Measurements from ENCODE around the gene NEK5.
A peak's percentile ranks its signal among the peaks of the same experiment; 100 is the strongest.

Gene NEK5

DNA sequence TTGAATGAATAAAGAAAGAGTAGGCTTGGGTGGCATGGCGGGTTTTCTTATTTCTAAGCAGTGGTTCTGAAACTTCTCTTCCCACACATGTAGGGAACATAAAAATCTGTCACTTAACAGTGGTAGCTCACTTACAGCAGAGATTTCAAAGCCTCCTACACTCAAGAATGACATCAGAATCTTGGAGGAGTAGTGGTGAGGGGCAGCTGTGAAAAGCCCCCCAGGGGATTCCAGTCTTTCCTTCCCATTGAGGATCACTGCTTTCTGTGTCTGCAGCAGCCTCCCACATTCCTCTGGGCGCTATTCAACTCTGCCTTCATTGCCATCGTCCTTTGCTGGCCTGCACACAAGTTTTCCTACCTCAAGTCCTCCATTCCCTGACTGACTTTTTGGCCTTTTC, 8.6 kb upstream of the NEK5 start:
- TF ChIP-seq, protein P1, sequence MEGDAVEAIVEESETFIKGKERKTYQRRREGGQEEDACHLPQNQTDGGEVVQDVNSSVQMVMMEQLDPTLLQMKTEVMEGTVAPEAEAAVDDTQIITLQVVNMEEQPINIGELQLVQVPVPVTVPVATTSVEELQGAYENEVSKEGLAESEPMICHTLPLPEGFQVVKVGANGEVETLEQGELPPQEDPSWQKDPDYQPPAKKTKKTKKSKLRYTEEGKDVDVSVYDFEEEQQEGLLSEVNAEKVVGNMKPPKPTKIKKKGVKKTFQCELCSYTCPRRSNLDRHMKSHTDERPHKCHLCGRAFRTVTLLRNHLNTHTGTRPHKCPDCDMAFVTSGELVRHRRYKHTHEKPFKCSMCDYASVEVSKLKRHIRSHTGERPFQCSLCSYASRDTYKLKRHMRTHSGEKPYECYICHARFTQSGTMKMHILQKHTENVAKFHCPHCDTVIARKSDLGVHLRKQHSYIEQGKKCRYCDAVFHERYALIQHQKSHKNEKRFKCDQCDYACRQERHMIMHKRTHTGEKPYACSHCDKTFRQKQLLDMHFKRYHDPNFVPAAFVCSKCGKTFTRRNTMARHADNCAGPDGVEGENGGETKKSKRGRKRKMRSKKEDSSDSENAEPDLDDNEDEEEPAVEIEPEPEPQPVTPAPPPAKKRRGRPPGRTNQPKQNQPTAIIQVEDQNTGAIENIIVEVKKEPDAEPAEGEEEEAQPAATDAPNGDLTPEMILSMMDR (IDR thresholded peaks at IDR 0.05): no peak
- Histone ChIP-seq H3K4me3 (ENCODE audit: low read depth, low read length) (no peak overlapping the region), H3K9me3 (ENCODE audit: control insufficient read depth, low read length) (no peaks in the 10 kb centered on the region), H3K27ac (no peak overlapping the region), H3K79me2 (no peaks in the 10 kb centered on the region), H3K27me3 (ENCODE audit: control insufficient read depth, insufficient read depth, low read length) (no peaks in the 10 kb centered on the region), H3K4me1 (no peaks in the 10 kb centered on the region), H3K9ac (no peak overlapping the region), H3K36me3 (ENCODE audit: control insufficient read depth, insufficient read depth, low read length) (no peaks in the 10 kb centered on the region), H3K4me2 (ENCODE audit: low read length) (no peak overlapping the region), H2AFZ (no peak overlapping the region)

DNA sequence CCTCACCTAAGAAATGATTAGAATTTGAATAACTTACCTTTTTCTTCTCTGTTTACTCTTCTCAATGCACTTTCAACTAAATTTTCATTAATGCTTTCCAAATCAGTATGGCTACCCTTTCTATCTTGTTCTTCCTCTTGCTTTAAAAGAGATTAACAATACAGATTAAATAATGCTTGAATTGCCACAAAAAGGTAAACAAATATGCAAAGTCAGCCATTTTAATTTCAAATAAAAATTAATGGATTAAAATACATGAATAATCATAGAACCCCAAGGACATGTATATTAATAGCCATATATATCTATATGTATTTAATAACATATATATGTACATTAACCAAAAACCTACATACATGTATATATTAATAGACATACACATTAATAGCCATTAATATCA, 7.9 kb upstream of the NEK5 start:
- Histone ChIP-seq H3K4me2 (ENCODE audit: low read length) (no peak overlapping the region), H3K27ac (no peak overlapping the region), H3K27me3 (ENCODE audit: control insufficient read depth, insufficient read depth, low read length) (no peaks in the 10 kb centered on the region), H2AFZ (no peak overlapping the region), H3K79me2 (no peaks in the 10 kb centered on the region), H3K9ac (no peak overlapping the region), H3K9me3 (ENCODE audit: control insufficient read depth, low read length) (no peaks in the 10 kb centered on the region), H3K4me1 (no peaks in the 10 kb centered on the region), H3K36me3 (ENCODE audit: control insufficient read depth, insufficient read depth, low read length) (no peaks in the 10 kb centered on the region), H3K4me3 (ENCODE audit: low read depth, low read length) (no peak overlapping the region)
- TF ChIP-seq, protein P1 (IDR thresholded peaks at IDR 0.05): no peak

DNA sequence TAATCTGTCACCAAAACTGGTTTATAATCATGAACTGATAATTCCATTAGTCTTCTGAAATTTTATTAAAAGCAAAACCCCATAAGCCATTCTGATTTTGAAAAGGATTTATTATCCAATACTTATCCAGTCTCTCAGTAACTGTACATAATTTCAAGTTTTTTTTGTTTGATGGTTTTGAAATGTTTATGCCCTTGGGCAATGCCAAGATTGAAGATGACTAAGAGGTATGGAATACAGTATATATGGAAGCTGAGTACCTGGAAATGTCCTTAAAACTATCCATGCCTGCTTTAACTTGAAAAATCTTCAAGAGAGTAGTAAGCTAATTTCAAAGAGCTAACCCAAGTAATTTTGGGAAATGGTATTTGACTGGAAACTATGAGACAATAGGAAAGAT, 1.8 kb upstream of the NEK5 start:
- no peaks in the 10 kb centered on the region for H3K4me1 ChIP-seq
- no peak overlapping the region for H3K27ac ChIP-seq
- TF ChIP-seq, protein P1 (IDR thresholded peaks at IDR 0.05): no peak
- no peak overlapping the region for H3K4me2 ChIP-seq (ENCODE audit: low read length)
- no peaks in the 10 kb centered on the region for H3K9me3 ChIP-seq (ENCODE audit: control insufficient read depth, low read length)
- H3K36me3 ChIP-seq (ENCODE audit: control insufficient read depth, insufficient read depth, low read length): no peaks in the 10 kb centered on the region
- H3K4me3 ChIP-seq (ENCODE audit: low read depth, low read length): no peak overlapping the region
- H3K79me2 ChIP-seq: no peaks in the 10 kb centered on the region
- H2AFZ ChIP-seq: no peak overlapping the region
- no peaks in the 10 kb centered on the region for H3K27me3 ChIP-seq (ENCODE audit: control insufficient read depth, insufficient read depth, low read length)
- no peak overlapping the region for H3K9ac ChIP-seq

DNA sequence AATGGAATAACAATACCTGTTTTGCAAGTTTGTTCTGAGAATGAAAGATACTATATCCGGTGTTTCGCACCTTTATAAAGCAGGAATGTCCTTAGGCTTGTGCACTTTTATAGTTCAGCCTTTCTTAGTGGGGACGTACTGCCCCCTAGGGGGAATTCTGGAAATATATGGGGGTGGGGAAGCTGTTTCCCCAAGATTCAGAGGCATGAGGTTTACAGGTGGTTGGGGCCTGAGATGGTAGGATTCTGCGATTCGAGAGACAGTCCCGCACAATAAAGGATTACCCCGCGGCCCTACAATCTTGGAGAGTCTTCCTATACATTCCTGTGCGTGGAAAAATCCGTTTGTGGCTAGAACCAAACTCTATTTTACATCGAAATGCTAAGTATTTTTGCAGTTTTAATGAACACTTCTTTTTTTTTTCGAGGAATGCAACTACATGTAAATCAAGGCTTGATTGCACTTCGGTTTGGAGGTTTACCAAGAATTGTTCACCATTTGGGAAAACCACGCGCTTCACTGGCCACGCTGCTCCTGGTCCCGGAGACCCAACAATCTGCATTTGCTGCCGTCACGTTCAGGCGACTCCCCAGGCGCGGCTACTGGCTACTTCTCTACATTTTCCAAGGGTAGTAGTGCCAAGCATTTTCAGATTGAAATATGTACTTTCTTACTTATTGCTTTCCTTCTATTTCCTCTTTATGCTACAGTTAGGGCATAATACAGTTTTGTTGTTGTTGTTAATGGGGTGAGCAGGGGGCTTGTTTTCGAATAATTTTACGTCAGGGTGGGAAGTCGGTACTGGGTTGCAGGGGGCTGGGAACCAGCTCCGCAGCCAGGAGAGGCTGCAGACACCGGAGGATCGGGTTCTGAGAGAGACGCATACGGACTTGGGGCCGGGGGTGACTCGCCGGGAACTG, 830 bp downstream of the NEK5 start:
- H2AFZ ChIP-seq: peak overlapping the region; percentile 36
- H3K79me2 ChIP-seq: no peaks in the 10 kb centered on the region
- H3K4me3 ChIP-seq (ENCODE audit: low read depth, low read length): peak overlapping the region; percentile 59
- TF ChIP-seq, protein P1 (IDR thresholded peaks at IDR 0.05): peak; percentile 70
- H3K9ac ChIP-seq: no peak overlapping the region
- no peaks in the 10 kb centered on the region for H3K36me3 ChIP-seq (ENCODE audit: control insufficient read depth, insufficient read depth, low read length)
- no peak overlapping the region for H3K27ac ChIP-seq
- no peaks in the 10 kb centered on the region for H3K9me3 ChIP-seq (ENCODE audit: control insufficient read depth, low read length)
- H3K27me3 ChIP-seq (ENCODE audit: control insufficient read depth, insufficient read depth, low read length): no peaks in the 10 kb centered on the region
- H3K4me2 ChIP-seq (ENCODE audit: low read length): peak overlapping the region; percentile 85
- H3K4me1 ChIP-seq: no peaks in the 10 kb centered on the region

DNA sequence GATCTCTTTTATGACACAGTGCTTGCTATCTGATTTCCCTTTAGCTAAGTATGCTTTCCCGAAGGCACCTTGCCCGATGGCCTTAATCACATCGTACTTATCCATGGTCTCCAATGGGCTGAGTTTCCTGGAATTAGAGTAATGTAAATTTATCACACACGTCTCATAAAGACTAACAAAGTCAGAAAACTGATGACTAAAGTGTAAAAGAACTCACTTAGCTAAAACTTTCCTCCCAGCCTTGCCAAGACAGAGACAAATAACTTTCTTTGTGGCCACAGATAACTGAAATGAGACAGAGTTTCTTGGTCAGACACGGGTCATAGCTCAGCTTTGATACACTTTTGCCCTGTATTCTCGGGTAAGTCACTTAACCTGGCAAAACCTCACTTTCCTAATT, 1.5 kb downstream of the NEK5 start:
- no peaks in the 10 kb centered on the region for H3K36me3 ChIP-seq (ENCODE audit: control insufficient read depth, insufficient read depth, low read length)
- H3K9me3 ChIP-seq (ENCODE audit: control insufficient read depth, low read length): no peaks in the 10 kb centered on the region
- H3K79me2 ChIP-seq: no peaks in the 10 kb centered on the region
- peak overlapping the region; percentile 59 for H3K4me3 ChIP-seq (ENCODE audit: low read depth, low read length)
- H3K27me3 ChIP-seq (ENCODE audit: control insufficient read depth, insufficient read depth, low read length): no peaks in the 10 kb centered on the region
- H3K9ac ChIP-seq: no peak overlapping the region
- H2AFZ ChIP-seq: peak overlapping the region; percentile 5
- no peak overlapping the region for H3K27ac ChIP-seq
- no peaks in the 10 kb centered on the region for H3K4me1 ChIP-seq
- H3K4me2 ChIP-seq (ENCODE audit: low read length): peak overlapping the region; percentile 85
- TF ChIP-seq, protein P1 (IDR thresholded peaks at IDR 0.05): no peak

Data from parathyroid adenoma (tissue), 2 donors.